ENCODE measurements around the gene RERE. TPM values are rescaled to one million over a fixed set of nuclear protein-coding genes. Genes with fewer than 3 reads are reported as not detected.

RERE gene
- total RNA-seq, 1 experiment from 2014 or later, result 73.4 TPM

- H3K4me1 ChIP-seq (replicated peaks; ENCODE audit: insufficient read depth), result peaks cover 16% of the 10 kb centered on the region
- ChIA-PET CTCF (no interaction called here), POLR2A (ENCODE audit: unreplicated experiment) (no interaction called here)
- no peak for TF ChIP-seq CTCF (conservative IDR thresholded peaks at IDR 0.05)
- TF ChIP-seq EZH2 (IDR thresholded peaks at IDR 0.05; ENCODE audit: low read depth), result no peak
- no peaks in the 10 kb centered on the region for H4K20me1 ChIP-seq (ENCODE audit: insufficient read depth)
- H2AFZ ChIP-seq, result no peak overlapping the region
- H3K27me3 ChIP-seq (ENCODE audit: insufficient read depth, low read depth), result no peaks in the 10 kb centered on the region
- no peak overlapping the region for H3K27ac ChIP-seq
- BruUV-seq (replicated peaks), result no TSS peak
- H3K79me2 ChIP-seq (ENCODE audit: low read depth), result no peaks in the 10 kb centered on the region
- DNase-seq, result no peak
- H3K9me2 ChIP-seq (ENCODE audit: insufficient read depth), result no peaks in the 10 kb centered on the region
- H3F3A ChIP-seq (ENCODE audit: insufficient read depth, low read depth), result peaks cover 14% of the 10 kb centered on the region
- no peaks in the 10 kb centered on the region for H3K36me3 ChIP-seq (ENCODE audit: low read depth)
- H3K4me2 ChIP-seq, result no peak overlapping the region
- H3K9me3 ChIP-seq (ENCODE audit: insufficient read depth, low read depth), result no peaks in the 10 kb centered on the region
- no peak overlapping the region for H3K4me3 ChIP-seq
- intact Hi-C loops (cut with micrococcal nuclease; ENCODE audit: unreplicated experiment), result no loop called here
These were observed 389.0 kb downstream of the RERE start for GRCh38 chr1:8428441-8428840.

- TF ChIP-seq EZH2 (IDR thresholded peaks at IDR 0.05; ENCODE audit: low read depth) (no peak), CTCF (conservative IDR thresholded peaks at IDR 0.05) (no peak)
- no TSS peak for BruUV-seq (replicated peaks)
- Histone ChIP-seq H3K4me3 (no peak overlapping the region), H2AFZ (no peak overlapping the region), H3K79me2 (ENCODE audit: low read depth) (0 out of 2 replicates have a peak, but pooled peaks cover 2% of the 10 kb centered on the region), H4K20me1 (ENCODE audit: insufficient read depth) (no peaks in the 10 kb centered on the region), H3K27me3 (ENCODE audit: insufficient read depth, low read depth) (no peaks in the 10 kb centered on the region), H3K9me3 (ENCODE audit: insufficient read depth, low read depth) (no peaks in the 10 kb centered on the region), H3K4me2 (no peak overlapping the region), H3K9me2 (ENCODE audit: insufficient read depth) (no peaks in the 10 kb centered on the region), H3K4me1 (replicated peaks; ENCODE audit: insufficient read depth) (peaks cover 16% of the 10 kb centered on the region), H3K27ac (no peak overlapping the region), H3K36me3 (ENCODE audit: low read depth) (no peaks in the 10 kb centered on the region), H3F3A (ENCODE audit: insufficient read depth, low read depth) (peaks cover 14% of the 10 kb centered on the region)
- ChIA-PET CTCF (interaction anchor here (0.6 kb wide), 1 partner anchor 862 kb away, joined by 3 read pairs; no protein-coding TSS in a partner anchor), POLR2A (ENCODE audit: unreplicated experiment) (no interaction called here)
- DNase-seq, result no peak
- intact Hi-C loops (cut with micrococcal nuclease; ENCODE audit: unreplicated experiment), result no loop called here
These were observed 389.5 kb downstream of the RERE start for GRCh38 chr1:8427986-8428385.

DNA sequence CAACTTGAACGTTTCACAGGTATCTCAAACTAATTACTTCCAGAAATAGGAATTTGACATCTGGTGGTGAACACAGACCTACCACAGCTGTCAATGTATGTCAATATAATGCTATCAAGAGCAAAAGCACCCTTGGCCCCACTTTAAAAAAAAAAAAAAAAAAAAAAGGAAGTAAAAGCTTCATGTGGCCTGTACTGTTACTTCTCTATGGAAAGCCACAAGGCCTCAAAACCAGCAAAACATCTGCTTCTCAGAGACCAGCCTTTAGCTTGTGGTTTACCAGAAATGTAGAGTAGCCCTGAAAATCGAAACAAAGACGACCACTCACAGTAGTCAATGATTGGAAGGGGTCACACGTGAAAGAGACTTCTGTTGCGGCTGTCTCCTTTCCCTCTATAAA lies 389.9 kb downstream of the RERE start:
- BruUV-seq (replicated peaks), result no TSS peak
- no peak overlapping the region for H3K27ac ChIP-seq
- H3K27me3 ChIP-seq (ENCODE audit: insufficient read depth, low read depth), result no peaks in the 10 kb centered on the region
- H3K79me2 ChIP-seq (ENCODE audit: low read depth), result peaks cover 7% of the 10 kb centered on the region
- H2AFZ ChIP-seq, result no peak overlapping the region
- no peaks in the 10 kb centered on the region for H4K20me1 ChIP-seq (ENCODE audit: insufficient read depth)
- CTCF ChIA-PET, result interaction anchor here (0.6 kb wide), 1 partner anchor 862 kb away, joined by 3 read pairs; no protein-coding TSS in a partner anchor
- DNase-seq, result no peak
- H3K9me3 ChIP-seq (ENCODE audit: insufficient read depth, low read depth), result no peaks in the 10 kb centered on the region
- peaks cover 14% of the 10 kb centered on the region for H3F3A ChIP-seq (ENCODE audit: insufficient read depth, low read depth)
- no peak overlapping the region for H3K4me3 ChIP-seq
- H3K4me1 ChIP-seq (replicated peaks; ENCODE audit: insufficient read depth), result peaks cover 16% of the 10 kb centered on the region
- POLR2A ChIA-PET (ENCODE audit: unreplicated experiment), result interaction anchor here (0.7 kb wide), 1 partner anchor 92 kb away, joined by 4 read pairs; no protein-coding TSS in a partner anchor
- intact Hi-C loops (cut with micrococcal nuclease; ENCODE audit: unreplicated experiment), result no loop called here
- H3K36me3 ChIP-seq (ENCODE audit: low read depth), result no peaks in the 10 kb centered on the region
- no peaks in the 10 kb centered on the region for H3K9me2 ChIP-seq (ENCODE audit: insufficient read depth)
- H3K4me2 ChIP-seq, result no peak overlapping the region
- TF ChIP-seq CTCF (conservative IDR thresholded peaks at IDR 0.05) (no peak), EZH2 (IDR thresholded peaks at IDR 0.05; ENCODE audit: low read depth) (no peak)

Measured in PC-9 (cell line).